HG03139 (cell line): ENCODE results near the gene SEPTIN5.
"Not testable (repeated sequence)": the region's sequence is repeated elsewhere in the genome, so short reads cannot be mapped to it uniquely, and the experiment has no call there.

Experiments used
- ATAC-seq: cut with Tn5 transposase; IDR thresholded peaks from one replicate; pipeline ENCODE4 v1.9.1; 2021; ENCODE audit not compliant: unreplicated experiment

Gene SEPTIN5

GRCh38 chr22:19714312-19715187, at the start of gene SEPTIN5:
TSS of gene SEPTIN5 (plus strand) at chr22:19714503. CDS start at chr22:19714589, 86 bp downstream.
- ATAC-seq = no peak

GRCh38 chr22:19664951-19665783, 49.1 kb upstream of the SEPTIN5 start:
- no peak for ATAC-seq

GRCh38 chr22:19665784-19666672, 48.3 kb upstream of the SEPTIN5 start:
- ATAC-seq = no peak

- ATAC-seq = no peak
These were observed 47.4 kb upstream of the SEPTIN5 start for GRCh38 chr22:19666673-19667593.

GRCh38 chr22:19667872-19668740, 46.2 kb upstream of the SEPTIN5 start:
- no peak for ATAC-seq

GRCh38 chr22:19668748-19669147, 45.6 kb upstream of the SEPTIN5 start:
- no peak for ATAC-seq

GRCh38 chr22:19669570-19669969, 44.7 kb upstream of the SEPTIN5 start:
- ATAC-seq = no peak

- no peak for ATAC-seq
These were observed 43.0 kb upstream of the SEPTIN5 start for GRCh38 chr22:19671316-19671715.

- ATAC-seq = no peak
These were observed 42.1 kb upstream of the SEPTIN5 start for GRCh38 chr22:19672054-19672776.

GRCh38 chr22:19673660-19674059, 40.6 kb upstream of the SEPTIN5 start:
- no peak for ATAC-seq

GRCh38 chr22:19674129-19674928, 40.0 kb upstream of the SEPTIN5 start:
- ATAC-seq = no peak

- ATAC-seq = no peak
These were observed 39.4 kb upstream of the SEPTIN5 start for GRCh38 chr22:19674929-19675253.

- no peak for ATAC-seq
These were observed 38.9 kb upstream of the SEPTIN5 start for GRCh38 chr22:19675428-19675827.

- ATAC-seq = not testable (repeated sequence)
These were observed 37.9 kb upstream of the SEPTIN5 start for GRCh38 chr22:19676437-19676836.

GRCh38 chr22:19678949-19679521, 35.3 kb upstream of the SEPTIN5 start:
- ATAC-seq = no peak

- no peak for ATAC-seq
These were observed 34.7 kb upstream of the SEPTIN5 start for GRCh38 chr22:19679522-19680101.
